Endothelial cell of umbilical vein (primary cell): ENCODE data around the gene MAEA. TPM values are rescaled to one million over a fixed set of nuclear protein-coding genes. Genes with fewer than 3 reads are reported as not detected.

Experiments
- BruUV-seq: library from RNA; stranded (reverse); fragments of 400-500 nt; replicated peaks from 2 replicates; lab custom pipeline; 2021; lab: Mats Ljungman, UMichigan
- CTCF ChIA-PET: fragments of 300-600, 350-600 bp; sonication (Branson Sonifier 250); formaldehyde crosslinking; loops from one replicate; lab custom pipeline; 2021; ENCODE audit warnings: antibody characterized with exemption, inconsistent platforms; lab: Charles Lee
- POLR2A ChIA-PET: fragments of 300-600, 350-600 bp; sonication (Branson Sonifier 250); formaldehyde crosslinking; loops from one replicate; lab custom pipeline; 2021; ENCODE audit warnings: antibody characterized with exemption, inconsistent platforms; lab: Charles Lee
- DNase-seq: peaks from one replicate; pipeline ENCODE4 v3.0.0-alpha.2; 2011; ENCODE audit warnings: low read depth, low spot score
- FAIRE-seq: peaks from 2 replicates; lab custom pipeline; 2011; peaks lifted over from hg19 to GRCh38; lab: Jason Lieb, UNC
- H2AFZ ChIP-seq: 2 replicates; pipeline ENCODE4 v1.6.0; 2012; ENCODE audit warnings: low read depth, low read length, control low read depth, inconsistent platforms
- H3K27ac ChIP-seq: 2 replicates; pipeline ENCODE4 v1.5.1; 2011; ENCODE audit warnings: low read depth, mild to moderate bottlenecking, control low read depth, low read length, moderate library complexity; ENCODE audit not compliant: insufficient read depth
- H3K27me3 ChIP-seq, 2 experiments: 2 replicates each; pipeline versions ENCODE4 v1.6.0 to v1.6.1; 2011; ENCODE audit warnings: low read length in 2 of 2, mixed read lengths in 1 of 2; ENCODE audit not compliant: control insufficient read depth in 2 of 2, insufficient read depth in 2 of 2
- H3K36me3 ChIP-seq, 2 experiments: 2 replicates in 1 of 2; 3 replicates in 1 of 2; pipeline ENCODE4 v1.5.1; 2011; ENCODE audit warnings: low read length in 2 of 2, mild to moderate bottlenecking in 1 of 2, moderate library complexity in 1 of 2; ENCODE audit not compliant: control insufficient read depth in 2 of 2, insufficient read depth in 2 of 2; ENCODE audit errors: extremely low read depth in 1 of 2
- H3K4me1 ChIP-seq: 3 replicates; pipeline ENCODE4 v1.5.1; 2011; ENCODE audit warnings: mild to moderate bottlenecking, low read length; ENCODE audit not compliant: control insufficient read depth, insufficient read depth; ENCODE audit errors: extremely low read depth
- H3K4me2 ChIP-seq: 2 replicates; pipeline ENCODE4 v1.6.1; 2011; ENCODE audit warnings: low read length, control low read depth, mixed read lengths; ENCODE audit not compliant: insufficient read depth
- H3K4me3 ChIP-seq, 3 experiments: fragments of 200-600 bp in 1 of 3; sonication (generic), shearing (Covaris generic) in 1 of 3; replicated peaks in 1 of 3; 2 replicates each; pipeline ENCODE4 v1.5.1; 2011 to 2016; ENCODE audit warnings: control low read depth in 3 of 3, low read length in 3 of 3, mild to moderate bottlenecking in 2 of 3, inconsistent platforms in 1 of 3, low read depth in 1 of 3, moderate library complexity in 1 of 3; ENCODE audit not compliant: insufficient read depth in 1 of 3
- H3K79me2 ChIP-seq: 2 replicates; pipeline ENCODE4 v1.6.0; 2012; ENCODE audit warnings: low read length, inconsistent platforms; ENCODE audit not compliant: control insufficient read depth, insufficient read depth
- H3K9ac ChIP-seq: replicated peaks from 2 replicates; pipeline ENCODE3; 2011; ENCODE audit warnings: low read length, control low read depth; ENCODE audit not compliant: insufficient read depth; ENCODE audit errors: extremely low read depth
- H3K9me1 ChIP-seq: replicated peaks from 3 replicates; pipeline ENCODE4 v1.6.0; 2011; ENCODE audit warnings: mild to moderate bottlenecking, low read length; ENCODE audit not compliant: control insufficient read depth, insufficient read depth; ENCODE audit errors: extremely low read depth
- H3K9me3 ChIP-seq: replicated peaks from 2 replicates; pipeline ENCODE4 v1.5.1; 2012; ENCODE audit warnings: low read length, inconsistent platforms; ENCODE audit not compliant: control insufficient read depth, insufficient read depth
- H4K20me1 ChIP-seq: replicated peaks from 2 replicates; pipeline ENCODE3; 2011; ENCODE audit warnings: mild to moderate bottlenecking, low read length; ENCODE audit not compliant: control insufficient read depth, insufficient read depth; ENCODE audit errors: extremely low read depth
- CTCF ChIP-seq, 2 donors: IDR thresholded peaks; 1 replicate in 1 of 2; 2 replicates in 1 of 2; pipeline ENCODE4 v1.5.1; 2011; ENCODE audit warnings: low read length in 2 of 2, mild to moderate bottlenecking in 2 of 2, moderate library complexity in 2 of 2, control low read depth in 1 of 2, inconsistent platforms in 1 of 2, low read depth in 1 of 2; ENCODE audit not compliant: insufficient read depth in 1 of 2; ENCODE audit errors: extremely low read depth in 1 of 2
- FOS ChIP-seq: IDR thresholded peaks from 2 replicates; pipeline ENCODE4 v1.6.1; 2011; ENCODE audit warnings: mild to moderate bottlenecking, low read length, moderate library complexity, borderline replicate concordance; ENCODE audit not compliant: insufficient read depth
- GATA2 ChIP-seq: IDR thresholded peaks from 2 replicates; pipeline ENCODE4 v1.7.0; 2011; ENCODE audit warnings: low read depth, mild to moderate bottlenecking, moderate library complexity, mixed read lengths, low read length; ENCODE audit not compliant: insufficient read length, insufficient read depth
- JUN ChIP-seq: IDR thresholded peaks from 2 replicates; pipeline ENCODE4 v1.6.1; 2011; ENCODE audit warnings: borderline replicate concordance, low read depth; ENCODE audit not compliant: insufficient read length, insufficient read depth
- MYC ChIP-seq: IDR thresholded peaks from one replicate; pipeline ENCODE4 v1.6.1; 2011; ENCODE audit warnings: mild to moderate bottlenecking, low read depth, low read length
- POLR2A ChIP-seq: IDR thresholded peaks from 2 replicates; pipeline ENCODE4 v1.6.1; 2012; ENCODE audit warnings: low read depth, mild to moderate bottlenecking, control low read depth, low read length
- POLR2AphosphoS5 ChIP-seq: IDR thresholded peaks from 2 replicates; pipeline ENCODE4 v1.6.1; 2012; ENCODE audit warnings: low read depth, mild to moderate bottlenecking, control low read depth, low read length, moderate library complexity; ENCODE audit not compliant: insufficient read depth
- dilution Hi-C: fragments of 300-500 bp; cut with MboI; formaldehyde crosslinking; loops from one replicate; pipeline ENCODE4 v1.15.0; 2019; ENCODE audit warnings: low sequenced_read_pairs; ENCODE audit not compliant: extremely low pct_ligation_motif_present
- intact Hi-C: fragments of 100-400 bp; cut with micrococcal nuclease; formaldehyde crosslinking; loops from one replicate; pipeline ENCODE4 v1.10.0; 2022
- polyA plus RNA-seq, 4 experiments: library from polyadenylated mRNA; depleted of rRNA in 3 of 4; stranded (reverse) in 3 of 4; unstranded in 1 of 4; fragments of >200 nt; gene quantifications; 2 replicates each; pipeline versions ENCODE4 v1.2.1 to v1.2.3, GENCODE V29; 2011 to 2012; ENCODE audit warnings: missing spikeins in 1 of 4
- total RNA-seq: library from RNA; stranded (reverse); gene quantifications from 2 replicates; pipeline ENCODE4 v1.2.3, GENCODE V29; 2021

Gene MAEA
- total and polyA plus RNA-seq, 2 donors (not counting 3 experiments of a cell fraction or from before 2014, with no cell fraction given), result 66.0 to 108 TPM

- no peak overlapping the region for H3K4me2 ChIP-seq
- no peaks in the 10 kb centered on the region for H3K9me1 ChIP-seq
- no peaks in the 10 kb centered on the region for H3K79me2 ChIP-seq
- FAIRE-seq, result no peak
- no peaks in the 10 kb centered on the region for H3K4me1 ChIP-seq
- no peaks in the 10 kb centered on the region for H3K36me3 ChIP-seq
- no peaks in the 10 kb centered on the region for H3K9me3 ChIP-seq
- POLR2A ChIA-PET, result no interaction called here
- no peak overlapping the region for H3K4me3 ChIP-seq
- TF ChIP-seq POLR2A, result no peak
- no peak for TF ChIP-seq GATA2
- CTCF ChIA-PET, result no interaction called here
- H4K20me1 ChIP-seq, result no peaks in the 10 kb centered on the region
- no TSS peak for BruUV-seq
- intact Hi-C loops, result no loop called here
- no peak overlapping the region for H3K9ac ChIP-seq
- no peak overlapping the region for H2AFZ ChIP-seq
- no peak overlapping the region for H3K27ac ChIP-seq
- H3K27me3 ChIP-seq, result no peaks in the 10 kb centered on the region
- dilution Hi-C loops, result no loop called here
- DNase-seq, result no peak
Measured at GRCh38 chr4:1363513-1363912, 73.8 kb downstream of the MAEA start.

- BruUV-seq, result no TSS peak
- dilution Hi-C loops (no loop called here), intact Hi-C loops (no loop called here)
- DNase-seq, result no peak
- Histone ChIP-seq H3K4me3 (no peak overlapping the region), H3K4me1 (no peaks in the 10 kb centered on the region), H3K9me3 (no peaks in the 10 kb centered on the region), H2AFZ (no peak overlapping the region), H3K9ac (no peak overlapping the region), H3K4me2 (no peak overlapping the region), H3K9me1 (no peaks in the 10 kb centered on the region), H3K36me3 (no peaks in the 10 kb centered on the region), H3K79me2 (no peaks in the 10 kb centered on the region), H3K27me3 (no peaks in the 10 kb centered on the region), H3K27ac (no peak overlapping the region), H4K20me1 (no peaks in the 10 kb centered on the region)
- CTCF ChIA-PET, result interaction anchor here (1.2 to 1.4 kb wide), 3 partner anchors 8 to 266 kb away, joined by 3 to 9 read pairs (median 7); no protein-coding TSS in a partner anchor
- TF ChIP-seq JUN (no peak), MYC (no peak), GATA2 (no peak), CTCF (IDR thresholded peaks at IDR 0.05; ENCODE audit: extremely low read depth in 1 of 2, insufficient read depth in 1 of 2, low read depth in 1 of 2, low read length in 2 of 2) (no peak), FOS (no peak), POLR2A (no peak), POLR2AphosphoS5 (no peak)
- POLR2A ChIA-PET, result no interaction called here
- FAIRE-seq, result no peak
Measured at GRCh38 chr4:1364217-1364616, 74.5 kb downstream of the MAEA start.
